ENCODE measurements around the gene FTCDNL1. TPM values are rescaled to one million over a fixed set of nuclear protein-coding genes. Genes with fewer than 3 reads are reported as not detected.

Gene FTCDNL1
- total and polyA plus RNA-seq, 2 donors, result 0.85 to 1.4 TPM

DNA sequence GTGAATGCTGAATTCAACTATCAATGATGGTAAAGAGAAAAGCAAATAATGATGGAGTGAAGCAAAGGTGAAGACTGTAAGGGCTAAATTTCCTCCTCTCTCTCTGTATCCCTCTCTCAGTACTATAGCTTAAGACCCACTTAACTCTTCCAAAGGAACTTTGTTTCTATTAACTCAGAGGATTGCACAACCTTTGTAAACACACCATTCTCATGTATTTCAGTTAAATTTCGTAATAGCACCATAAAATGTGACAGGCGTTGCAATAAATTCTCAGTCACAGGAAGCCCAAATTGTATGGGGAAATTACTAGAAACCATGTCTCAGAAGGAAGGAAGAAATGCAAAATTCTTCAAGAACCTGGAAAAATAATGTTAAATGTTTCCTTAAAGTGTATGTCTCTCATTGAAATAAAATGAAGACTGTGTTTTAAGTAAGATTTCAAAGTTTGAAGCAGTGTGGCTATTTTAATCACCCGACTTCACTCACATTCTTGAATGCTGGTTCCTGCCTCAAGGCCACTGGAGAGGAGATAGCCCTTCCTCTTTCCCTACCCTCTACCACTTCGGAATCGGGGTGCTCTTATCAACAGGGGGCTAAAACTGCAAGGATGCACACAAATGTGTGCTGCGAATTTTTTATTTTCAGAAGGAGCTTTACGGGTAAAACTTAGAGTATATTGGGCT is 112.1 kb downstream of the FTCDNL1 start:
- Histone ChIP-seq H3K27ac (ENCODE audit: low read depth) (no peak overlapping the region), H3K4me1 (ENCODE audit: insufficient read depth) (no peaks in the 10 kb centered on the region), H3K36me3 (ENCODE audit: insufficient read depth) (no peaks in the 10 kb centered on the region), H3K4me3 (ENCODE audit: low read depth, low read length) (no peak overlapping the region)
- peak; percentile 39 for DNase-seq (ENCODE audit: extremely low spot score)
- WGBS, result 60% methylated on average over 7 of the region's 7 CpGs

DNA sequence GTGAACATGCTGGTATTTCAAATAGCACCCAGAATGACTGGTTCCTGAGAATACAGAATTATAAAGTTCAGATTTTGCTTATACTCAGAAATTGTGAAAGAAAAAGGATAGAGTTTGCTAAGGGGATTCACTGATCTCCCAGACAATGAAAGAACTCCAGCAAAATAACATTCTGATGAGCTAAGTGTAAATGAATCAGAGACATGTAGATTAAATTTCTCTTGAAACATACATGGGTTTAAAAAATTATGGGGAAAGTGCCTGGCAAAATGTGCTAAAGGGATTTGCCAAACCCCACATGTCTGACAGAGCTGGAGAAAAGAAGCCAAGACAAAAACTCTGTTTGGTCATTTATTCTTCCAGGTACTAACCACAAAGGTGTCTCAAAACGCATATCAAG is 116.3 kb downstream of the FTCDNL1 start:
- Histone ChIP-seq H3K36me3 (ENCODE audit: insufficient read depth) (peaks cover 2% of the 10 kb centered on the region), H3K4me3 (ENCODE audit: low read depth, low read length) (no peak overlapping the region), H3K4me1 (ENCODE audit: insufficient read depth) (no peaks in the 10 kb centered on the region), H3K27ac (ENCODE audit: low read depth) (no peak overlapping the region)
- no peak for DNase-seq (ENCODE audit: extremely low spot score)
- WGBS, result 83% methylated on average over 1 of the region's 1 CpG

DNA sequence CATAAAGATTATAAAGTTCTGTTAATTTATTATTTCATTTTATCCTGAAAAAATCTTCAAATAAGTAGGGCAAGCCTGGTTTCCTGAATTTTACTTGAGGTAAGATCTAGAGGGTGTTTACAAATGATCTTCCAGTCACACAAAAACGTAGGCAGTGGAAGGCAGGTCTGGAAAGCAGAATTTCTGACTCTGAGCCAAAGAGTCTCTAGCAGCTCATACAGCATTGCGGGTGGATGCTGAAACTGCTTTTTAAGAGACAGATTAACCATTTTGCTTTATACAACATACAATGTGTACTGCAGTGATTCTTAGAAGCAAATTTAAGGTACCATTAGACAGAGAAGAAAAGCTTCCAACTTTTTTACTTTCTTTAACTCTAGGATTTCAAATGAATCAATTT is 117.0 kb downstream of the FTCDNL1 start:
- Histone ChIP-seq H3K36me3 (ENCODE audit: insufficient read depth) (peaks cover 2% of the 10 kb centered on the region), H3K4me3 (ENCODE audit: low read depth, low read length) (no peak overlapping the region), H3K27ac (ENCODE audit: low read depth) (no peak overlapping the region), H3K4me1 (ENCODE audit: insufficient read depth) (no peaks in the 10 kb centered on the region)
- no peak for DNase-seq (ENCODE audit: extremely low spot score)
- 35% methylated on average over 2 of the region's 2 CpGs for WGBS

- Histone ChIP-seq H3K4me3 (ENCODE audit: low read depth, low read length) (no peak overlapping the region), H3K4me1 (ENCODE audit: insufficient read depth) (no peaks in the 10 kb centered on the region), H3K27ac (ENCODE audit: low read depth) (no peak overlapping the region), H3K36me3 (ENCODE audit: insufficient read depth) (peaks cover 2% of the 10 kb centered on the region)
- 51% methylated on average over 2 of the region's 2 CpGs for WGBS
- DNase-seq (ENCODE audit: extremely low spot score), result no peak
These were observed 123.2 kb downstream of the FTCDNL1 start for GRCh38 chr2:199727801-199728200.

DNA sequence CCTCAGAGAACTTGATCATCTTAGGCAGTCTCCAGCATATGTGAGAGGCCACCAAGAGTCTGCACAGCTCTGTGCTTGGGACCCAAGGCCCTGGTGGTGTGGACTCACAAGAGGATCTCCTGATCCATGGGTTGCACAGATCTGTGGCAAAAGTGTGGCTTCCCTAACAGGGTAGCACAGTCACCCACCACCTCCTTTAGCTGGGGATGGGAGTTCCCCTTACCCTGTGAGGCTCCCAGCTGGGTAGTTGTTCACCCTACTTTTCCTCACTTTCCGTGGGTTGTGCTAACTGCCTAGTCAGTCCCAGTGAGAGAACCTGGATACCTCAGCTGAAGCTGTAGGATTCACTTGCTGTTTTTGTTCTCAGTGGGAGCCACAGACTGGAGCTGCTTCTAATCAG is 123.7 kb downstream of the FTCDNL1 start:
- 92% methylated on average over 1 of the region's 1 CpG for WGBS
- no peak for DNase-seq (ENCODE audit: extremely low spot score)
- peaks cover 2% of the 10 kb centered on the region for H3K36me3 ChIP-seq (ENCODE audit: insufficient read depth)
- no peaks in the 10 kb centered on the region for H3K4me1 ChIP-seq (ENCODE audit: insufficient read depth)
- no peak overlapping the region for H3K27ac ChIP-seq (ENCODE audit: low read depth)
- H3K4me3 ChIP-seq (ENCODE audit: low read depth, low read length), result no peak overlapping the region

DNA sequence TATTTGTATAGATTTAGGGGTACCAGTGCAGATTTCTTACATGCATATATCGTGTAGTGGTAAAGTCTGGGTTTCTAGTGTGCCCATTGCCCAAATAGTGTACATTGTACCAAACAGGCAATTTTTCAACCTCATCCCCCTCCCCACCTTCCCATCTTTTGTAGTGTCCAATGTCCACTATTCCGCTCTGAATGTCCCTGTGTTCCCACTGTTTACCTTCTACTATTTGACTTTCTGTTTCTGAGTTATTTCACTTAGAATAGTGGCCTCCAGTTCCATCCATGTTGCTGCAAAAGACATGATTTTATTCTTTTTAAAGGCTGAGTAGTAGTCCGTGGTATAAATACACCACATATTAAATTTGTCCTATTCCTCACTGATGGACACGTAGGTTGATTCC is 132.9 kb downstream of the FTCDNL1 start:
- no peaks in the 10 kb centered on the region for H3K36me3 ChIP-seq (ENCODE audit: insufficient read depth)

GRCh38 chr2:199717587-199717907 is 133.4 kb downstream of the FTCDNL1 start:
- H3K27ac ChIP-seq (ENCODE audit: low read depth), result no peak overlapping the region
- no peaks in the 10 kb centered on the region for H3K4me1 ChIP-seq (ENCODE audit: insufficient read depth)
- no peak overlapping the region for H3K4me3 ChIP-seq (ENCODE audit: low read depth, low read length)
- no peaks in the 10 kb centered on the region for H3K36me3 ChIP-seq (ENCODE audit: insufficient read depth)
- DNase-seq (ENCODE audit: extremely low spot score), result no peak

More for the DNA sequence above, 132.9 kb downstream of the FTCDNL1 start:
- H3K4me3 ChIP-seq (ENCODE audit: low read depth, low read length), result no peak overlapping the region
- DNase-seq (ENCODE audit: extremely low spot score), result no peak
- no peak overlapping the region for H3K27ac ChIP-seq (ENCODE audit: low read depth)
- no peaks in the 10 kb centered on the region for H3K4me1 ChIP-seq (ENCODE audit: insufficient read depth)
- 97% methylated on average over 4 of the region's 4 CpGs for WGBS

GRCh38 chr2:199716807-199717586 is 134.0 kb downstream of the FTCDNL1 start:
- H3K36me3 ChIP-seq (ENCODE audit: insufficient read depth), result no peaks in the 10 kb centered on the region
- no peaks in the 10 kb centered on the region for H3K4me1 ChIP-seq (ENCODE audit: insufficient read depth)
- WGBS, result 42% methylated on average over 4 of the region's 4 CpGs
- no peak overlapping the region for H3K27ac ChIP-seq (ENCODE audit: low read depth)
- no peak overlapping the region for H3K4me3 ChIP-seq (ENCODE audit: low read depth, low read length)
- no peak for DNase-seq (ENCODE audit: extremely low spot score)

DNA sequence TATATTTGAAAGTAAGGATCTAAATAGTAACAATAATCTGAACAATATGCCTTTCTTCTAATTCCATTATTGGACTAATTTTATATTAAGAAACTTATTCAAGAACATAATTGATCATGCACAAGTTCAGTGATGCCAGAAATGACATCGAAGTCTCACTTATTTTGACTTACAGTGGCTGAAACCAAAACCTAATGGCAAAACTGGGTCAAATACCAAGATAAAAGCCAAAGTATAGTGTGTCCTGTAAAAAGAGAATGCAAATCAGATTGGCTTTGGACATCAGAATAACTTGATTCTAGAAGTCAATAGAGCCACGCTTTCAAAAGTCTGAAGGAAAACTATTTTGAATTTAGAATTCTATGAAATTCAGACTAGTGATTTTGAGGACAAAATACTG is 137.2 kb downstream of the FTCDNL1 start:
- H3K4me3 ChIP-seq (ENCODE audit: low read depth, low read length), result no peak overlapping the region
- H3K36me3 ChIP-seq (ENCODE audit: insufficient read depth), result no peaks in the 10 kb centered on the region
- 72% methylated on average over 2 of the region's 2 CpGs for WGBS
- H3K4me1 ChIP-seq (ENCODE audit: insufficient read depth), result no peaks in the 10 kb centered on the region
- DNase-seq (ENCODE audit: extremely low spot score), result no peak
- H3K27ac ChIP-seq (ENCODE audit: low read depth), result no peak overlapping the region

GRCh38 chr2:199710551-199710950 is 140.4 kb downstream of the FTCDNL1 start:
- WGBS, result 54% methylated on average over 1 of the region's 1 CpG
- Histone ChIP-seq H3K4me1 (ENCODE audit: insufficient read depth) (no peaks in the 10 kb centered on the region), H3K4me3 (ENCODE audit: low read depth, low read length) (no peak overlapping the region), H3K27ac (ENCODE audit: low read depth) (no peak overlapping the region), H3K36me3 (ENCODE audit: insufficient read depth) (no peaks in the 10 kb centered on the region)
- no peak for DNase-seq (ENCODE audit: extremely low spot score)

Small RNA genes within 50 kb of the gene (small RNA-seq; reads per million reads assigned to genes)
- gene AC108032.1 (not detected), gene RN7SL717P (not detected)

Other genes starting within 250 kb of the FTCDNL1 start
- 17.0 TPM for gene C2orf69, start 60.1 kb upstream of the FTCDNL1 start, total RNA-seq
- gene C2orf69, start 60.1 kb upstream of the FTCDNL1 start, polyA plus RNA-seq, result 7.3 TPM
- 22.4 TPM for gene TYW5, start 104.3 kb upstream of the FTCDNL1 start, total RNA-seq
- 3.4 TPM for gene TYW5, start 104.3 kb upstream of the FTCDNL1 start, polyA plus RNA-seq
- 14.4 TPM for gene MAIP1, start 104.4 kb upstream of the FTCDNL1 start, total RNA-seq
- gene MAIP1, start 104.4 kb upstream of the FTCDNL1 start, polyA plus RNA-seq, result 18.5 TPM

Measured in urinary bladder (tissue), 4 donors.